ENCODE results near the gene TBATA. TPM values are rescaled to one million over a fixed set of nuclear protein-coding genes. Genes with fewer than 3 reads are reported as not detected.

The TBATA gene, protein sequence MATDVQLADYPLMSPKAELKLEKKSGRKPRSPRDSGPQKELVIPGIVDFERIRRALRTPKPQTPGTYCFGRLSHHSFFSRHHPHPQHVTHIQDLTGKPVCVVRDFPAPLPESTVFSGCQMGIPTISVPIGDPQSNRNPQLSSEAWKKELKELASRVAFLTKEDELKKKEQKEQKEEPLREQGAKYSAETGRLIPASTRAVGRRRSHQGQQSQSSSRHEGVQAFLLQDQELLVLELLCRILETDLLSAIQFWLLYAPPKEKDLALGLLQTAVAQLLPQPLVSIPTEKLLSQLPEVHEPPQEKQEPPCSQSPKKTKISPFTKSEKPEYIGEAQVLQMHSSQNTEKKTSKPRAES
- polyA plus RNA-seq (ENCODE audit: insufficient read length): not detected

DNA sequence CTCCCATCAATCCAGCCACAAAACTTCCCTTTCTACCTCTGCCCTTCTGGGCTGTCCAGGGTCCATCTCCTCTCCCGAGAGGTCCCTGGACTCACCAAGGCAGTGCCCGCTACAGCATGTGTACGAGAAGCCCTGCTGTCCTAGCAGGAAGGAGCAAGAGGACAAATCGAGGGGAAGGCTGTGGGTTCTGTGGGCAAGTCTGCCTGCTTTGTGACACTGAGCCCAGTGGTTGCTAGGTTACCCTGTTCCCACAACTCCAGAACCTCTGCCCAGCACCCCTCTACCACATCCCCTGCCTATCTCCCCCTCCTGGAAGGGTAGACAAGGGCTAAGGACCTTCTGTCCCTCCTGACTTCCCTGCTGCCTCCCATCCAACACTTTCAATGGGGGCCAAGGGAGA lies at the start of gene TBATA:
TBATA (minus strand) TSS at position 188 of the 400 bp plus-strand sequence. CDS start 1,998 bp downstream, outside the sequence.
- DNase-seq (ENCODE audit: low read depth): no peak

DNA sequence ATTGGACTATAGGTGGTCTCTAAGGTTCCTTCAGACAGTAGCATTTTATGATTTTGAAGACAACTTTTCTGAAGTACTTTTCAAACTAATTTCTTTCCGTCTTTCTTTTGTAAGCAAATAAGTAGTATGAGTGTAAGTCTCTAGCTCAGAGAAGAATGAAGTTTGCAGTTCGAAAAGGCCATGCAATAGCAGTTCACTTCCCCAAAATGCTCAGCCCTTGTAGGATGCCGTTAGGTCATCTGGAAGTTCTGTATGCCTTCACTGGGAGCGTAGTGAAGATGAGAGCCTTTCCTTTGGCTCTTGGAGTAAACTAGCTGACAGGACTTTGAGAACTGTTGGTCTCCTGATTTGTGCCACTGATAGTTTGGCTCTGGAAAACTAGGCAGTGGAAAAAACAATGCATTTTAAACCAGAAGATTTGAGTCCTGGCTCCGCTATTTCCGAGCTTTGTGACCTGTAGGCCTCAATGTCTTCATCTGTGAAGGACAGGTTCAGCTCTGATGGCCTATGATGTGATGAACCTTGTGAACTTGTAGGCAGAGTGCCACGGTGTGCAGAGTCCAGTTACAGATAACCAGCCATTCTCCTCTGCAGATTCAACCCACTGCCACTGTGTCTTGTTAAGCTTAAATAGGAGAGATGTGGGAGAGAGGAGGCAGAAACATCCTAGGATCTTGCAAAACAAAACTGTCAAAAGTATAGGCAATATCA lies 49.4 kb upstream of the TBATA start:
- DNase-seq (ENCODE audit: low read depth): no peak

DNA sequence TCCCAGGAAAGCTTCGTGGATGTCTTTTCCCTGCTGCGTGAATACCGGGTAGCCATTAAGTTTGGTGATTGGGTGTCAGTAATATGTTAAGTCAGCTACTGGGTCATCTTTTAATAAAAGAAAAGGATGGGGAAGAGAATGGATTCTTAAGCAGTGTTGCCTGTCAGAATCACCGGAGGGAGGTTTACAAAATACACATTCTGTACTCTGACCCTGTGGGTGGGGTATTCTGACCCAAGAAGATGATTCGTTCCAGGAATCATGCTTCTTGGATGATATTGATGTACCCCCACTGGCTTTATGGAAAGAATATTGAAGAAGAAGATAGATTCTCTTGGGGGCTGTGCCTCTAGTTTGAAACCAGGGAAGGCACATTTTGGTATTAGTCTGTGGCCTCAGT lies 48.8 kb upstream of the TBATA start:
- DNase-seq (ENCODE audit: low read depth): no peak

DNA sequence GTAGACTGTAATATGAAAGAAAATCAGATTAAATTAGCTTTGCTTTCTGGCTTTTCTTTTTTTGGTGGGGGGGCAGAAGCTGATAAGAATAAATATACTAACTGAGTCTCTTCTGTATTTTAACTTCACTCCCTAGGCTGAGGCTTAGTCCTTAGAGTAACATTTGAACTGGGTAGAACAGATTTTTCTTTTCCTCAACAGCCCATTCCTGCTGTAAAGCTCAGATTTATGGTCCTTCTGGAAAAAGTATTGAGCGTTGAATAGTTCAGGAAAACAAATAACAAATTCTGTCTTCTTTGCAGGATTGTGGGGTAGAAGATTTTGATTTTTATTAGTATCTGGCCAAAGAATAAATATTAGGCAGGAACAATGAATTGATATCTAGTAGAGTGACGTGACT lies 48.4 kb upstream of the TBATA start:
- no peak for DNase-seq (ENCODE audit: low read depth)

DNA sequence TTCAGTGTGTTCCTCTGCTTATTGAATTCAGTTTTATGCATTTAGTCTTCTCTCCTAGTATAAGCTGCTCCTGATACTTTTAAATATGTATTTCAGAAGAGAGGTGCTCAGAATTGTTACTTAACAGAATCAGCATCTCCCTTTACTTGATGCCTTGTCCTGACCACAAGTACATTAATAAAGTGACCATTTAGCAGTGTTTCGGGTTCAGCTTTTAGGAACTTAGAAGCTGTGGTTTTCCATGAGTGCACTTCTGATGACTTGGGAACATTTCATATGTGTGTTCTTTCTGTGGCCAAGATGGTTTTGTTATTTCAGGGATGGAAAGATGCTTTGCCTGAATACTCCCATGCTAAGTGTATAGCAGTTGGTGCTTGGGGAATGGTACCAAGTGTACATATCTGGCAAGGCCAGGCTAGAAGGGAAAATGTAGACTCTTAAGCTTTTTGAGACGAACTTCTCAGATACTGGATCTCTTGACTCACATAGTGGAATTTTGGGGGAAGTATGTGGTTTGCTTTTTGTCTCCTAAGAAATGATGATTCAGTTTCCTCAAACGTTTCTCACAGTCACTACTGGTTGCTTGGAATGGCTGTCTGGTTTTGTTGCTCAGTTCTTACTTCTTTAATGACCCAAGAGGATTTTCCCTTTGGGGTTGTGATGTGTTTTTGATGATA lies 47.8 kb upstream of the TBATA start:
- DNase-seq (ENCODE audit: low read depth): no peak

DNA sequence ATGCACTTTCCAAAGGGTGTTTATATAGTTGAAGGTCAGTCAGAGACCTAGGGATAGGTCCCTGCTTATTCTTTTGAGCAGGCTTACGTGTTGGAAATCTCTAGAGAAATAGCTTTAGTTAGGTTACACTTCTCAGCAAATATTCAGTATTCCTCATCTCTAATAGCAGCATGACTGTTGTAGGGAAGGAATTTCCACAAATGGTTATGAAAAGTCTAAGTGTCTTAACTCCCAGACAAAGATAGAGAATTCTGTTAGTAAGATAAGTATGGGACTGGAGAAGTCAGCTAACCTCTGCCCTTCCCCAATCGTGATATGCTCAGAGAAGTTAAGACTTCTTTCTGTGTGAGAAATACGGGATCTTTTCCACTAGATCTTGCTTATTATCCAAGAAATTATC lies 47.0 kb upstream of the TBATA start:
- no peak for DNase-seq (ENCODE audit: low read depth)

DNA sequence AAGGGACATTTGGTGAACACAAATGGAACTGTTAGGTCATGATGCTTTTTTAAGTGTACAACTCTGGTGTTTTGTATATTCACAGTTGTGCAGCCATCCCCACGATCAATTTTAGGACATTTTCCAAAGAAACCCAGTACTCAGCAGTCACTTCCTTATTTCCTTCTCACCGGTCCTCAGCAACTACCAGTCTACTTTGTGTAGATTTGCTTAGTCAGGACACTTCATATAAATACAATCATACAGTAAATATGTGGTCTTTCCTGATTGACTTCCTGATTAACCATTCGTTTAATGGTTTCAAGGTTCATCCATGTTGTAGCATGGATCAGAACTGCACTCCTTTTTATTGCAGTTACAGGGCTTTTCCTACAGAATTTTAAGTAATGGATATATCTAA lies 45.0 kb upstream of the TBATA start:
- DNase-seq (ENCODE audit: low read depth): no peak

DNA sequence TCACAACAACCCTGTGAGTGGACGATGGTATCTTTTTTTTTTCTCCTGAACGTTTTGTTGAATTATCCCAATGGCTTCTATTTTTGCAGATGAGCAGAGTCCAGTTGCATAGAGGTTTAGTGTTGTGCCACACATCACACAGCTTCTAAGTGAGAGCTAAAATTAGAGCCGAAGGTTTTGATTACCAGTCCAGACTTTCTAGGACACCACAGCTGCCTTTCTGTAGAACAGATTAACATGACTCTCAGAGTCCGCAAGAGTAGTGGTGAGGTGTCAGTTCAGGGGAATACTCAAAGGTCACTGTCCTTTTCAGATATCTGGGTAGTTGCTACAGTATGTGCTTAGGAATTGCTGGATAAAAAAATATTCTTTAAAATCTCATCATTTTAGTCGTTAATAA lies 44.4 kb upstream of the TBATA start:
- no peak for DNase-seq (ENCODE audit: low read depth)

DNA sequence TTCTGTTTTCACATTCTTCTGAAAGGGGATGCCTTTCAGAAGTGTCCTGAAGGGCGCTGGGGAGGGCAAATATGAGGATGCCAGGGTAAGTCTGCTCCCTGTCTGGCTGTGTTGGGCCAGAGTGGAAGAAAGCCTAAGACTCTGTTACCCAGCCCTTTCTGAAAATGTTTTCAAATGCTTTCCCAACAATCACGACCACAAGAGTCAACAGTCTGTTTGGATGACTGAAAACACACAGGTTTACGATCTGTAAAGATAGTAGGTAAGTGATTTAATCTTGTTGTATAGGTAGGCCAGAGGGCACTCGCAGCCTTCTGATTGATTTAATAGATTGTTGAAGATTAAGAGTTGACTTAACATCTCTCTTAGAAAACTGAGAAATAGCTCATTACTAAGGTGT lies 43.7 kb upstream of the TBATA start:
- no peak for DNase-seq (ENCODE audit: low read depth)

DNA sequence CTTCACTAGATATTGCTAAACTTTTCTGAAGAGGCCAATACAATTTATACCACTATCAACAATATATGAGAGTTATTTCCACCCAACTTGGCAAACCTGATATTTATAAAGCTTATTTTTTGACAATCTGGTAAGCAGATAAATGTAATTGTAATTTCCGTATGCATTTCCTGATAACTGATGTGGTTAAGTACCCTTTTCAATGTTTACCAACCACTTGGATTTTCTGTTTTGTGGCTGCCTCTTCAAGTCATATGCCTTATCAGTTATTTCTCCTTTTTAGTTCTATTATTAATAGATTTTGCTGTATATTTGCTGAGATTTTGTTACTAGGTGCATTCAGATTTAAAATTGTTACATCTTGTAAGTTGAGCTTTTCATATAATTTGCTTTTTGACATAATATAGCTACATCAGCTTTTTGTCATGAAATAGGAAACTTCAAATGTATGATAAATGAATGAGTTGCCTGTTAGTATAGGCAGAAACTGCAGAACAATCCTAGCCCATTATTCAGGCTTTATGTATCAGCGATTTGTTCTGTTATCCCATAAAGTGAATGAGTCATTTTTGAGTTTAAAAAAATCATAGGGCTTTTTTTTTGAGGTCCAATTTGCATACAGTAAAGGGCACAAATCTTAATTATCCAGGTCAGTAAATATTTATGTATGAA lies 42.0 kb upstream of the TBATA start:
- no peak for DNase-seq (ENCODE audit: low read depth)

DNA sequence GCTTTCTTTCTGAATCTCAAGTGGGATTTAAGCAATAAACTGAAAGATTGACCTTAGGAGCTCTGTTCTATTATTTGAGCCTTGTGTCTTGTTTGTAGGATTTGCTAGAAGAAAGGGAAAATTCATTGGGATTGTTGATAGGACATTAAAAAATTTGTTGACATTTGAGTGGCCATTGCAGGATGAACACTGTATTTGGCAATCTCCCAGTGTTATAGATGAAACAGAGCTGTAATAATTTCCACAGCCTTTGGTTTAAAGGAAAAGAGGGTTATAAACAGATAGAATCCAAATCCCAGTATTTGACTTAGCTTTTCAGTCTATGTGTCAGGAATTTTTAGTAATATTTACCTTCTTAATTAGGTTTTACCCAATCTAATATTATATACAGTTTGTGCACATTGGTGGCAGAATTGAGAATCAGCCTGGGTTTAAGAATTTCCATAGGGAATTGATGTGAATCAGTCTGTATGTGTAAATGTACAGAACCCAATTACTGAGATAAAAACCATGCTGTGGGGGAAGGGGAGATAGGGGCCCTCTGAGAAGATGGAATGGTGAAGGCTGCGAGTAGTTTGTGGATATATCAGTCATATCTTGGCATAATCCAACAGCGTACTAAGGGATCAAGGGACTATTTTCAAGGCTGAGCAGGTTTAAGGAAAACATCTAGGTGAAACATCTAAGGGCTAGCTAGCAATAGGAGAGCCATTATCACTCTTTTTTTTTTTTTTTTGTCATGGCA lies 37.1 kb upstream of the TBATA start:
- DNase-seq (ENCODE audit: low read depth): no peak

DNA sequence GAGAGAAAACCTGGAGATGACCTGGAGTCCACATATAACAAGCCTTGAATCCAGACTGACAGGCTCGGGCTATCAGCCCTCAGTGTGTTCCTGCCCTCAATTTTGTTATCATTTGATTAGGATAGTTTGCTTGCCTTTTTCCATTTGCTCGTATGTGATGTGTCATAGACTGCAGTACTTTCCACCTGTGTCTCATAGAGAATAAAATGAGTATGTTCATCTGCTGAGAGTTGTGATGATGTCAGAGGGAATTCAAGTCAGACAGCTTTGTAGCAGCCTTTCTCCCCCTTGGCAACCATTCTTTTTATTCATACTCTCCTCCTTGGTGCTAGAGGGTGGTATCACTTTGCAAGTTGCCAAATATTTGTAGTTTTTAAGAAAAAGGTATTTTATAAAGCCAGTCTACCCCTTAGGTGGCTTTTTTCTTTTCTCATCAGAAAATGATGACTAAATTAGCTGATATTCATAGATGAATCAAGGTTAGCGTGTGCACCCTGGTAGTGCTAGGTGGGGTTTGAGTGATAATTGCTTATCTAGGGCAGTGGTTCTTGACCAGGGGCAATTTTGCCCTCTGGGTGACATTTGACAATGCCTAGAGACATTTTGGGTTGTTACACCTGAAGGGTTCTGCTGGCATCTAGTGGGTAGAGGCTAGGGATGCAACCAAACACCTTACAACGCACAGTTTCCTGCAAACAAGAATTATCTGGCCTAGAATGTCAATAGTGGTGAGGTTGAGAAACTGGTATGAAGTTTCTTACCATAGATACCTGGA lies 36.0 kb upstream of the TBATA start:
- no peak for DNase-seq (ENCODE audit: low read depth)

DNA sequence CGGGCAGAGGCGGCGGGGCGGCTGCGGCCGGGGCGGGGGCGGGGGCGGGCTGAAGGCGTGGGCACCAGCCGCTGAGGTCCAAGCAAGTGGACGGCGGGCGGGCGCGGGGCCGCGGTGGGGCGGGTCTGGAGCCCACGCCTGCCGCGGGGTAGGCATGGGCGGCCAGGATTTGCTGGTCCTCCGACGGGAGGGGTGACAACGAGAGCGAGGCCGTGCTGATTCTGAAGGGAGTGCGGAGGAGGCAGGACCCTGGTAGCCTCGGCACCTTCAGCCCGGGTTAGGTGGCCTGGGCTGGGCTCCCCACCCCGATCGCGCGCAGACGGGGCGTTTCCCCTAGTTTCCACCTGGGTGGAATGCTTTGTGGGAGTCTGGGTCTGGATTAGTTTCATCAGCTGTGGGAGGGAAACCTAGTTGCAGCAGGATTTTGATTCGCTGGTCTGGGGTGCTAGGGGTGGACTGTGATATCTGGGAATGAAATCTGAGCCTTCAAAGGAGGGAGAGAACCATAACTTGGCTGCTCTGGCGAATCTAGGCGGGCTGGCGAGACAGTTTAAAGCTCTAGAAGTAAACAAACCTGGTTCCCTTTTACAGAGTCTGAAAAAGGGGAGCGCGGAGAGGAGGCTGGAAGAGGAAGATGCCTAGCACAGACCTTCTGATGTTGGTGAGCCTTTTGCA lies 31.2 kb upstream of the TBATA start:
- peak; percentile 51 for DNase-seq (ENCODE audit: low read depth)

DNA sequence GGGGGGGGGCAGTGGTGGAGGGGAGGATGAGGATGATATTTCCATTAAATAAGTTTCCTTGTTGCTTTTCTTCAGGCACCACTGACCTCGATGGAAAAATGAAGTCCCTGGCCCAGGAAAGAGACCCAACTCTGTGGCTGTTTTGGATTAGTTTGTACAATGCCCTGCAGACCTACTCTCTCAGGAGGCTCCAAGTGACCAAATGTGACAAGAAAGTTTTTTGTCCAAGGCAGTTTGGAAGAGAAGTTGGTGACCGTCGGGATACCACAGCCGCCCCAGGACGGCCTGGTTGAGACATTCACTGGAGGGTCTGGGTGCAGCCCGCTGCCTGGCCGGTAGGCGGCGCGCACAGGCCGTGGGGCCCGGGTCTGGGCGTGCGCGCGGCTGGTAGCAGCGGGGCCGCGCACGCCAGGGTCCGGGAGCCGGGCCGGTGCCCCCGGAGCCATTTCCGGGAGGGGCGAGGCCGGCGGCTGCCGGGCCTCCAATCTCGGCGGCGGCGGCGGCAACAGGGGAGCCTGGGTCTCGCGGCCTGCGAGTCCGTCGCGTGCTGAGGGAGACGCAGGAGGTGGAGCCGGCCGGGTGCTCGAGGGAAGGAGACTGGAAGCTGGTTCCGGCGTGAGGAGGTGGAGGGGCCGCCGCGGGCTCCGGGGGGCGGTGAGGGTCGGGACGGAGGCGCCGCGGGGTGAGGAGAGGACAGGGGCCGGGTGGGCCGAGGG lies 30.5 kb upstream of the TBATA start, which contains the start of gene SGPL1:
SGPL1 (plus strand) TSS at position 445 of the 716 bp plus-strand sequence. CDS start 906 bp downstream, outside the sequence.
- peak; percentile 29 for DNase-seq (ENCODE audit: low read depth)

DNA sequence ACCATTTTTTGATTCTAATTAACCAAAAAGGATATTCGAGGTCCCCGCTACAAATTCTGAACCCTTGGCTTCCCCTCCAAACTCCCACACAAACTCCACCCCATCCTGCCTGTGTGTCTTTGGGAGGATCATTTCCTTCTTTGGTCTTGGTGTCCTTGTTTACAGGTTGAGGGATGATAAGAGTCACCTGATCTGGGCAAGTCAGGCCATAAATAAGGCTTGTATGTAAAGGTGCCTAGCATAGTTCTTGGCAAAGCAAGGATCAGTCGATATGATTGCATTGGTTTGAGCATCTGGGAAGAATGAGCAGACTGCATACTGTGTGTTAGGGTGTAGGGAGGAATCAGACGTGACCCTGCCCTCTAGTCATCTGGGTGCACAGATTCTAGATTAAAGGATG lies 28.9 kb upstream of the TBATA start:
- DNase-seq (ENCODE audit: low read depth): no peak

DNA sequence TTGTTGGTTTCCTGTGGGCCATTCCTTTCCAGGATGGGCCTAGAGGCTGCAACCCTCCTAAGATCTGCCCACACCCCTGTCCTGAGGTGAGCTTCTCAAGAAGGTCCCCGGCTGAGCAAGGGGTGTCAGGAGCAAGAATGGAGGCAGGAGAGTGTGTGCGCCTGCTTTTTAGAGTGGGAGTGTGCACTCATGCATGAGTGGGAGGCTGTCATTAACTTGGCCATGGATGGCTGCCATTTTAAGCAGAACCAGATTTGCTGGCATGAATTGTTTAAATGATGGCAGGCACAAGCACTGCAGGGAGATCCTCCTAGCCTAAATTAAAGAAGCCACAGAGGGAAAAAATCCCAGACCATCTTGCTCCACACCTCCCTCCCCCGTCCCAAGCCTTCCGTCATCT lies 27.6 kb upstream of the TBATA start:
- no peak for DNase-seq (ENCODE audit: low read depth)

DNA sequence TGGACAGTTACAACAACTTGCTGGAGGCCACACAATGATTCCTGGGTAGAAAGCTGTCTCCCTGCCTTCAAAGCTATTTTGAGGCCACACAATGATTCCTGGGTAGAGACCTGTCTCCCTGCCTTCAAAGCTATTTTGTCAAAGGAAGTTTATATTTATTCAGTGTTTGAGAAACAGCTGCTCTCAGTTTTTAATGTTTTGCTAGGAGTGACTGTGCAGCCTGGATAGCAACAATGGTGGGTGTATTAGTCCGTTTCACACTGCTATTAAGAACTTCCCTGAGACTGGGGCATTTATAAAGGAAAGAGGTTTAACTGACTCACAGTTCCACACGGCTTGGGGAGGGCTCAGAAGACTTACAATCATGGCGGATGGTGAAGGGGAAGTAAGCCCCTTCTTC lies 26.7 kb upstream of the TBATA start:
- no peak for DNase-seq (ENCODE audit: low read depth)

DNA sequence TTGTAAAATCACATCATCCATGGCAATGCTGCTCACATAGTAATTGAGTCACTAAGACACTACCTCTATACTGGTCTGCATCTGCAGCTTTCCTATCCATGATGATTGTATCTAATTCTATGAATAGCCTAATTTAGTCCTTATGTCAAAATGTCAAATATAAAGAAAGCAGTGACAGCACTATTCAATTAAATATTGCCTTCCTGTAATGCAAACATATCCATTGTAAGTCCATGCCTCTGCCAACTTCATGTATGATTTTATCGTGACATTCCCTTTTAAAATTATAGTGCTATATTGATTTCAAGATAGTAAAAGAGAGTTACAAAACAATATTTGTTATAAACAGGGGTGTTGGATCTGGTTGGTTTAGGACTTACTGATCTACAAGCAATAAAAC lies 25.8 kb upstream of the TBATA start:
- DNase-seq (ENCODE audit: low read depth): no peak

DNA sequence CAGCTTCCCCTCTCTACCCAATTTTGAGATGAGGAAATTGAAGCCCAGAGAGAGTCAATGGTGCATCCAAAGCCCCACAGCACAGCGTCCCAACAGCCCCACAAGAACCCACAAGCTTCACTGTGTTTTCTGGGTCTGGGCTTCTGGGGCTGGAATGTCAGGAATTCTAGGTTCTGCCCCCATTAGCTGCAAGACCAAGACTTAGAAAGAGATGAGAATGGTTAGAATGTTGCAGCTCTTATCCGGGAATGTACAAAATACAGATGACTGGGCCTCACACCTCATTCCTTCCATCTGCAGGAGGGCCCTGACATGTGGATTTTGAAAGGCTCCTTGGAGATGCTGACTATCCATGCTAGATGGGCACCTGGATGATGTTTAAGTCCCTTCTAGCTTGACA lies 24.5 kb upstream of the TBATA start:
- DNase-seq (ENCODE audit: low read depth): no peak
